ENCODE measurements around the gene FKBP2.

FKBP2 gene

GRCh38 chr11:64219755-64220154 is 21.1 kb upstream of the FKBP2 start:
- no peak for DNase-seq

- DNase-seq = no peak
Measured at GRCh38 chr11:64220271-64220670, 20.6 kb upstream of the FKBP2 start.

GRCh38 chr11:64220798-64221197 is 20.1 kb upstream of the FKBP2 start:
- no peak for DNase-seq

GRCh38 chr11:64222651-64223000 is 18.3 kb upstream of the FKBP2 start:
- DNase-seq = no peak

- DNase-seq = no peak
Measured at GRCh38 chr11:64223001-64223651, 17.8 kb upstream of the FKBP2 start.

GRCh38 chr11:64224151-64224890 is 16.6 kb upstream of the FKBP2 start:
- DNase-seq = peak; percentile 5

- peak; percentile 6 for DNase-seq
Measured at GRCh38 chr11:64224891-64225607, 15.8 kb upstream of the FKBP2 start.

GRCh38 chr11:64225608-64226506 is 15.0 kb upstream of the FKBP2 start, which contains the start of the genes NUDT22 and TRPT1:
Gene NUDT22, plus strand, starts transcription at chr11:64226274. Its CDS starts 379 bp downstream, at chr11:64226653.
Gene TRPT1, minus strand, starts transcription at chr11:64226186. Its CDS starts 326 bp downstream, at chr11:64225860.
- peak; percentile 87 for DNase-seq

- DNase-seq = peak; percentile 79
Measured at GRCh38 chr11:64226507-64227051, 14.3 kb upstream of the FKBP2 start.

GRCh38 chr11:64227405-64227956 is 13.4 kb upstream of the FKBP2 start:
- DNase-seq = no peak

- DNase-seq = peak; percentile 3
Measured at GRCh38 chr11:64229090-64229743, 11.7 kb upstream of the FKBP2 start.

- no peak for DNase-seq
Measured at GRCh38 chr11:64229744-64230170, 11.1 kb upstream of the FKBP2 start.

GRCh38 chr11:64230171-64230984 is 10.5 kb upstream of the FKBP2 start, which contains the start of gene DNAJC4:
Gene DNAJC4, plus strand, starts transcription at chr11:64230548. Its CDS starts 307 bp downstream, at chr11:64230855.
- peak; percentile 95 for DNase-seq

GRCh38 chr11:64230985-64231365 is 9.9 kb upstream of the FKBP2 start:
- DNase-seq = peak; percentile 14

GRCh38 chr11:64231546-64231945 is 9.3 kb upstream of the FKBP2 start:
- DNase-seq = peak; percentile 55

GRCh38 chr11:64232182-64232966 is 8.5 kb upstream of the FKBP2 start:
- no peak for DNase-seq

GRCh38 chr11:64232967-64233315 is 8.0 kb upstream of the FKBP2 start:
- DNase-seq = no peak

GRCh38 chr11:64233913-64234586 is 6.8 kb upstream of the FKBP2 start, which contains the start of gene VEGFB:
Gene VEGFB, plus strand, starts transcription at chr11:64234584. Its CDS starts 250 bp downstream, at chr11:64234834.
- DNase-seq = peak; percentile 58

All from hematopoietic multipotent progenitor cell treated with erythropoietin and hydrocortisone succinate and interleukin-3 and kit ligand, for 8 days (in vitro differentiated cells).